MCF 10A (cell line): Measurements from ENCODE around the gene PHAX. TPM values are rescaled to one million over a fixed set of nuclear protein-coding genes. Genes with fewer than 3 reads are reported as not detected.

Experiments
- BruUV-seq: library from RNA; stranded (reverse); fragments of 400-500 nt; replicated peaks from 2 replicates; lab custom pipeline; 2021; lab: Mats Ljungman, UMichigan
- CTCF ChIA-PET: fragments of 300-600 bp; sonication (Branson Sonifier 250); formaldehyde crosslinking; extraction: SDS; loops from one replicate; lab custom pipeline; 2021; ENCODE audit warnings: antibody characterized with exemption, inconsistent platforms; lab: Yijun Ruan, JAX
- POLR2A ChIA-PET: fragments of 300-600, 350-650 bp; sonication (Branson Sonifier 250); formaldehyde crosslinking; extraction: SDS; loops from one replicate; lab custom pipeline; 2020; ENCODE audit warnings: antibody characterized with exemption, inconsistent platforms; lab: Yijun Ruan, JAX
- DNase-seq: peaks from one replicate; pipeline ENCODE4 v3.0.0-alpha.2; 2018; ENCODE audit not compliant: unreplicated experiment
- H3K27ac Mint-ChIP-seq: one replicate; pipeline ENCODE4 v1.8.0; 2022; ENCODE audit warnings: mild to moderate bottlenecking, low read depth, mixed read lengths; ENCODE audit not compliant: unreplicated experiment
- H3K27me3 Mint-ChIP-seq: one replicate; pipeline ENCODE4 v1.8.0; 2022; ENCODE audit warnings: mixed read lengths; ENCODE audit not compliant: insufficient read depth, unreplicated experiment
- H3K36me3 Mint-ChIP-seq: one replicate; pipeline ENCODE4 v1.8.0; 2022; ENCODE audit warnings: mild to moderate bottlenecking, moderate library complexity, mixed read lengths; ENCODE audit not compliant: insufficient read depth, unreplicated experiment
- H3K4me1 Mint-ChIP-seq: one replicate; pipeline ENCODE4 v1.8.0; 2022; ENCODE audit warnings: mixed read lengths; ENCODE audit not compliant: insufficient read depth, unreplicated experiment
- H3K4me3 Mint-ChIP-seq: one replicate; pipeline ENCODE4 v1.8.0; 2022; ENCODE audit warnings: mild to moderate bottlenecking, moderate library complexity, mixed read lengths; ENCODE audit not compliant: unreplicated experiment
- H3K9me3 Mint-ChIP-seq: one replicate; pipeline ENCODE4 v1.8.0; 2022; ENCODE audit warnings: mixed read lengths; ENCODE audit not compliant: unreplicated experiment
- intact Hi-C: fragments of 100-400 bp; cut with micrococcal nuclease; formaldehyde crosslinking; loops from 2 replicates; pipeline ENCODE4 v1.14.1; 2022
- total RNA-seq: library from RNA; stranded (reverse); gene quantifications from 2 replicates; pipeline ENCODE4 v1.2.3, GENCODE V29; 2022
- TF ChIP-seq, protein P1 (sequence below): fragments of 200-600 bp; IDR thresholded peaks from one replicate; pipeline ENCODE4 v1.8.0; 2022; ENCODE audit warnings: antibody characterized with exemption, mild to moderate bottlenecking; ENCODE audit not compliant: unreplicated experiment

PHAX gene
- total RNA-seq, 1 experiment from 2014 or later, result 57.4 TPM

DNA sequence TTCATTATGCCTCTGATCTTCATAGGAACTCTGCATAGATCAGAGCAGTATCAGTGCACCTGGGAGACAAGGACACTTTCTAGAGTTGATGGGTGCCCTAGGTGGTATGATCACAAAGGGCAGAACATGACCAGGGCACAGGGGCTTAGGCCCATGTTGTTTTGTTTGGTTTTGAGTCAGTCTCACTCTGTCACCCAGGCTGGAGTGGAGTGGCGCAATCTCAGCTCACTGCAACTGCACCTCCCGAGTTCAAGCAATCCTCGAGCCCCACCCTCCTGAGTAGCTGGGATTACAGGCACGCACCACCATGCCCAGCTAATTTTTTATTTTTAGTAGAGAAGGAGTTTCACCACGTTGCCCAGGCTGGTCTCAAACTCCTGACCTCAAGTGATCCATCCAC, 23.3 kb upstream of the PHAX start:
- BruUV-seq, result no TSS peak
- no peak overlapping the region for H3K27ac Mint-ChIP-seq
- H3K27me3 Mint-ChIP-seq, result no peaks in the 10 kb centered on the region
- no peaks in the 10 kb centered on the region for H3K9me3 Mint-ChIP-seq
- peaks cover 87% of the 10 kb centered on the region for H3K36me3 Mint-ChIP-seq
- TF ChIP-seq, protein P1, sequence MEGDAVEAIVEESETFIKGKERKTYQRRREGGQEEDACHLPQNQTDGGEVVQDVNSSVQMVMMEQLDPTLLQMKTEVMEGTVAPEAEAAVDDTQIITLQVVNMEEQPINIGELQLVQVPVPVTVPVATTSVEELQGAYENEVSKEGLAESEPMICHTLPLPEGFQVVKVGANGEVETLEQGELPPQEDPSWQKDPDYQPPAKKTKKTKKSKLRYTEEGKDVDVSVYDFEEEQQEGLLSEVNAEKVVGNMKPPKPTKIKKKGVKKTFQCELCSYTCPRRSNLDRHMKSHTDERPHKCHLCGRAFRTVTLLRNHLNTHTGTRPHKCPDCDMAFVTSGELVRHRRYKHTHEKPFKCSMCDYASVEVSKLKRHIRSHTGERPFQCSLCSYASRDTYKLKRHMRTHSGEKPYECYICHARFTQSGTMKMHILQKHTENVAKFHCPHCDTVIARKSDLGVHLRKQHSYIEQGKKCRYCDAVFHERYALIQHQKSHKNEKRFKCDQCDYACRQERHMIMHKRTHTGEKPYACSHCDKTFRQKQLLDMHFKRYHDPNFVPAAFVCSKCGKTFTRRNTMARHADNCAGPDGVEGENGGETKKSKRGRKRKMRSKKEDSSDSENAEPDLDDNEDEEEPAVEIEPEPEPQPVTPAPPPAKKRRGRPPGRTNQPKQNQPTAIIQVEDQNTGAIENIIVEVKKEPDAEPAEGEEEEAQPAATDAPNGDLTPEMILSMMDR, result no peak
- H3K4me3 Mint-ChIP-seq, result no peak overlapping the region
- H3K4me1 Mint-ChIP-seq, result no peaks in the 10 kb centered on the region
- POLR2A ChIA-PET, result interaction anchor here (3.5 kb wide), 1 partner anchor 17 kb away, joined by 15 read pairs; the partner anchor contains the start of gene ALDH7A1
- intact Hi-C loops, result no loop called here
- DNase-seq, result peak; percentile 18
- CTCF ChIA-PET, result interaction anchor here (1.2 kb wide), 1 partner anchor 9 kb away, joined by 3 read pairs; no protein-coding TSS in a partner anchor

DNA sequence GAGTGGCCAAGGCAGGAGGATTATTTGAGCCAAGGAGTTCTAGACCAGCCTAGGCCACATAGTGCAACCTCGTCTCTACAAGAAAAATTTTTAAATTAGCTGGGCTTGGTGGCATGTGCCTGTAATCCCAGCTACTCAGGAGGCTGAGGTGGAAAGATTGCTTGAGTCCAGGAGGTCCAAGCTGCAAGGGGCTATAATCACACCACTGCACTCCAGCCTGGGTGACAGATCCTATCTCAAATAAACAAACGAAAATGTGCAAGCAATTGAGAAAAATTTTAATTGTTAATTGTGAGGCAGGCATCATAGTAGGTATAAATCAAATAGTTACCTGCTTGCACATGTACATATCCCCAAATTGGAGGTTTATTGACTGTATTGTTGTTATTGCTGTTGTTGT, 21.0 kb upstream of the PHAX start:
- DNase-seq, result no peak
- no peaks in the 10 kb centered on the region for H3K9me3 Mint-ChIP-seq
- H3K4me1 Mint-ChIP-seq, result no peaks in the 10 kb centered on the region
- peaks cover 87% of the 10 kb centered on the region for H3K36me3 Mint-ChIP-seq
- no TSS peak for BruUV-seq
- H3K27me3 Mint-ChIP-seq, result no peaks in the 10 kb centered on the region
- no peak overlapping the region for H3K4me3 Mint-ChIP-seq
- intact Hi-C loops, result no loop called here
- POLR2A ChIA-PET, result interaction anchor here (0.7 to 3.5 kb wide), 4 partner anchors 14 to 235 kb away, joined by 3 to 15 read pairs (median 4); partner anchors contain the start of gene ALDH7A1
- CTCF ChIA-PET, result interaction anchor here (1.1 to 2.1 kb wide), 4 partner anchors 15 to 226 kb away, joined by 3 to 21 read pairs (median 12); partner anchors contain the start of genes ALDH7A1 and PHAX
- H3K27ac Mint-ChIP-seq, result no peak overlapping the region
- TF ChIP-seq, protein P1, result no peak

DNA sequence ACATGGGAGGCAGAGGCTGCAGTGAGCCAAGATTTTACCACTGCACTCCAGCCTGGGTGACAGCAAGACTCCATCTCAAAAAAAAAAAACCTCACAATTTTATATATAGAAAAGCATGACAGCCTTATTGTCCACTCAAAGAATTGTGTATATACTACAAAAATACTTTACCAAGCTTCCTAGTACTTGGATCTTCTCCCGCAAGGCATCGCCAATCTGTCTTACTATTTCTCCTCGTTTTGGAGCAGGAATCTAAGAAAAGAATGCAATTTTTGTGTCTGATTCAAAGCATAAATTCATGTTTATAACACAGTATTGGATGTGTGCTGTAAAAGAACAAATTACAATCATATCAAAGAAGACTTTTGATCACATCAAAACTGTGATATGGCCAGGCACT, 17.0 kb upstream of the PHAX start:
- Mint-ChIP-seq H3K36me3 (peaks cover 94% of the 10 kb centered on the region), H3K9me3 (no peaks in the 10 kb centered on the region), H3K27me3 (no peaks in the 10 kb centered on the region), H3K4me3 (no peak overlapping the region), H3K4me1 (no peaks in the 10 kb centered on the region), H3K27ac (peak overlapping the region; percentile 1)
- intact Hi-C loops, result no loop called here
- ChIA-PET CTCF (interaction anchor here (0.6 kb wide), 1 partner anchor 51 kb away, joined by 4 read pairs; no protein-coding TSS in a partner anchor), POLR2A (no interaction called here)
- TF ChIP-seq, protein P1, result no peak
- DNase-seq, result no peak
- BruUV-seq, result no TSS peak

DNA sequence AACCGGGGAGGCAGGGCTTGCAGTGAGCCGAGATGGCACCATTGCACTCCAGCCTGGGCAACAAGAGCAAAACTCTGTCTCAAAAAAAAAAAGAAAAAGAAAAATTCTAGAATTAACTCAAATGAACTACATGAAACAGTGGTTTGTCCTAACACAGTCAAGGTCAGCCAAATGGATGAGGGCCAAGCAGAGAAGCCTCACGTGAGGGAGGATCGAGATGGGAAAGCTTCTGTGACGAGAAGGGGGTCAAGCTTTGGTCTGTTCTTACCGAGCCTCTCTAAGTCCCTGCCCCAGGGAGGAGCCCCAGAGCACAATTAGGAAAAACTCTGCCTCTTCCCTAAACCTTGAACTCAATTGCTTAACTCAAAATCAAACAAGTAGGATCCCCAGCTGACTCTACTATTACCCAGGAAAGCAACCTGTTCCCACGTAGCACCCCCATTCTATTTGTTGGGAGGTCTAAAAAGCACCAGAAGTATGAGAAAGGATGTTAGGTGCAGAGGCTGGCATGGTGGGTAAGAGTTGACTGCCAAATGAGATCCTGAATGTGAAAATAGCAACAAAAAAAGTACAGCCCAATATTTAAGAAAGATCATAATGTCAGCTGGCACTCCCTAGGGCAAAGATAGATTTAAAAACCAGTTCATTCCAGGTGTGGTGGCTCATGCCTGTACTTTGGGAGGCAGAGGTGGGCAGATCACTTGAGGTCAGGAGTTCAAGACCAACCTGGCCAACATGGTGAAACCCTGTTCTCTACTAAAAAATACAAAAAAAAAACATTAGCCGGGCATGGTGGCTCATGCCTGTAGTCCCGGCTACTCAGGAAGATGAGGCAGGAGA, 13.0 kb upstream of the PHAX start:
- ChIA-PET CTCF (interaction anchor here (0.6 kb wide), 1 partner anchor 9 kb away, joined by 3 read pairs; no protein-coding TSS in a partner anchor), POLR2A (no interaction called here)
- Mint-ChIP-seq H3K9me3 (no peaks in the 10 kb centered on the region), H3K4me3 (no peak overlapping the region), H3K36me3 (peaks cover 80% of the 10 kb centered on the region), H3K4me1 (peaks cover under 1% of the 10 kb centered on the region), H3K27me3 (no peaks in the 10 kb centered on the region), H3K27ac (peak overlapping the region; percentile 39)
- intact Hi-C loops, result no loop called here
- no TSS peak for BruUV-seq
- TF ChIP-seq, protein P1, result no peak
- DNase-seq, result no peak
